Esophagus muscularis mucosa (tissue), 4 donors: ENCODE results near the gene NANP. TPM values are rescaled to one million over a fixed set of nuclear protein-coding genes. Genes with fewer than 3 reads are reported as not detected.
"Not testable (repeated sequence)": the region's sequence is repeated elsewhere in the genome, so short reads cannot be mapped to it uniquely, and the experiment has no call there.

Source experiments
- DNase-seq: peaks from one replicate; pipeline ENCODE4 v3.0.0-alpha.2; 2017; ENCODE audit errors: extremely low spot score
- H3K27ac ChIP-seq, 4 donors: fragments of 200-600 bp; sonication (generic); replicated peaks in 1 of 4; 1 replicate in 3 of 4; 2 replicates in 1 of 4; pipeline ENCODE4 v1.5.1; 2016 to 2019; ENCODE audit warnings: mild to moderate bottlenecking in 1 of 4
- H3K27me3 ChIP-seq, 4 donors: fragments of 200-600 bp; sonication (generic); one replicate each; pipeline versions ENCODE4 v1.5.1 to v1.6.0; 2016 to 2019
- H3K36me3 ChIP-seq, 4 donors: fragments of 200-600 bp; sonication (generic); one replicate each; pipeline ENCODE4 v1.5.1; 2016 to 2019
- H3K4me1 ChIP-seq, 4 donors: fragments of 200-600 bp; sonication (generic); one replicate each; pipeline ENCODE4 v1.5.1; 2016 to 2019
- H3K4me3 ChIP-seq, 4 donors: fragments of 200-600 bp; sonication (generic); 1 replicate in 2 of 4; 2 replicates in 2 of 4; pipeline ENCODE4 v1.5.1; 2016 to 2019; ENCODE audit warnings: mild to moderate bottlenecking in 4 of 4, moderate library complexity in 1 of 4
- H3K9me3 ChIP-seq, 4 donors: fragments of 200-600 bp; sonication (generic); 1 replicate in 3 of 4; 2 replicates in 1 of 4; pipeline ENCODE4 v1.5.1; 2016 to 2019
- CTCF ChIP-seq, 3 experiments: fragments of 200-600 bp in 2 of 3; fragments of 450-650 bp in 1 of 3; sonication (generic) in 2 of 3; IDR thresholded peaks; one replicate each; pipeline ENCODE4 v1.5.1; 2017 to 2019; ENCODE audit warnings: antibody characterized with exemption in 3 of 3, mild to moderate bottlenecking in 2 of 3, moderate library complexity in 1 of 3
- EP300 ChIP-seq: sonication (generic); formaldehyde crosslinking; IDR thresholded peaks from one replicate; pipeline ENCODE4 v1.6.1; 2017; ENCODE audit warnings: antibody characterized with exemption
- POLR2A ChIP-seq: fragments of 450-650 bp; IDR thresholded peaks from one replicate; pipeline ENCODE4 v1.6.1; 2017; ENCODE audit warnings: antibody characterized with exemption, moderate library complexity, mild to moderate bottlenecking, low read depth
- POLR2AphosphoS5 ChIP-seq, 2 donors: sonication (generic); formaldehyde crosslinking; IDR thresholded peaks; one replicate each; pipeline ENCODE4 v1.6.1; 2017; ENCODE audit warnings: antibody characterized with exemption in 2 of 2
- WGBS: methylation state at CpG from one replicate; pipeline ENCODE4 v1.1.5; 2018; 5-methylcytosine and 5-hydroxymethylcytosine counted together
- intact Hi-C: fragments of 100-400 bp; cut with DNase I; formaldehyde crosslinking; loops from one replicate; pipeline ENCODE4 v1.15.1; 2023
- total RNA-seq, 4 donors: library from RNA; depleted of rRNA; stranded (reverse); fragments of >200 nt; gene quantifications; one replicate each; pipeline versions ENCODE4 v1.1.0 to v1.2.1, GENCODE V29; 2016

The NANP gene
- total RNA-seq, 4 donors from 2014 or later = 2.1 to 6.0 (median 4.4) TPM

- Histone ChIP-seq H3K27me3 (no peaks in the 10 kb centered on the region), H3K27ac (no peak overlapping the region), H3K4me1 (no peaks in the 10 kb centered on the region), H3K9me3 (no peaks in the 10 kb centered on the region), H3K36me3 (no peaks in the 10 kb centered on the region), H3K4me3 (no peak overlapping the region)
- DNase-seq = no peak
- intact Hi-C loops = no loop called here
- WGBS = 76% methylated on average over 1 of the region's 1 CpG
- TF ChIP-seq POLR2AphosphoS5 (IDR thresholded peaks at IDR 0.05) (no peak), POLR2A (no peak), CTCF (IDR thresholded peaks at IDR 0.05) (no peak), EP300 (no peak)
Measured at GRCh38 chr20:25606094-25606695, 17.6 kb downstream of the NANP start.

GRCh38 chr20:25605148-25605547 lies 18.7 kb downstream of the NANP start:
- H3K36me3 ChIP-seq = no peaks in the 10 kb centered on the region
- intact Hi-C loops = no loop called here
- no peaks in the 10 kb centered on the region for H3K27me3 ChIP-seq
- no peaks in the 10 kb centered on the region for H3K9me3 ChIP-seq
- no peaks in the 10 kb centered on the region for H3K4me1 ChIP-seq
- TF ChIP-seq CTCF (IDR thresholded peaks at IDR 0.05) (no peak), EP300 (no peak), POLR2A (no peak), POLR2AphosphoS5 (IDR thresholded peaks at IDR 0.05) (no peak)
- whole genome bisulfite sequencing = 64% methylated on average over 7 of the region's 7 CpGs
- DNase-seq = no peak
- no peak overlapping the region for H3K4me3 ChIP-seq
- no peak overlapping the region for H3K27ac ChIP-seq

GRCh38 chr20:25604611-25605010 lies 19.2 kb downstream of the NANP start:
- Histone ChIP-seq H3K27ac (no peak overlapping the region), H3K4me3 (no peak overlapping the region), H3K9me3 (no peaks in the 10 kb centered on the region), H3K4me1 (no peaks in the 10 kb centered on the region), H3K27me3 (no peaks in the 10 kb centered on the region), H3K36me3 (no peaks in the 10 kb centered on the region)
- intact Hi-C loops = no loop called here
- 87% methylated on average over 7 of the region's 9 CpGs for WGBS
- DNase-seq = no peak
- no peak for TF ChIP-seq POLR2A
- no peak for TF ChIP-seq POLR2AphosphoS5 (IDR thresholded peaks at IDR 0.05)
- no peak for TF ChIP-seq CTCF (IDR thresholded peaks at IDR 0.05)
- TF ChIP-seq EP300 = no peak

GRCh38 chr20:25602914-25603309 lies 20.9 kb downstream of the NANP start:
- H3K27ac ChIP-seq, intact Hi-C loops, H3K9me3 ChIP-seq, H3K36me3 ChIP-seq, H3K27me3 ChIP-seq, H3K4me3 ChIP-seq, DNase-seq, H3K4me1 ChIP-seq: not testable (repeated sequence)
- no CpG with 5 or more reads among the region's 9 CpGs for WGBS

GRCh38 chr20:25602191-25602913 lies 21.5 kb downstream of the NANP start:
- H3K36me3 ChIP-seq, H3K4me3 ChIP-seq, H3K27ac ChIP-seq, DNase-seq, H3K4me1 ChIP-seq, H3K9me3 ChIP-seq, H3K27me3 ChIP-seq, intact Hi-C loops: not testable (repeated sequence)
- WGBS = 92% methylated on average over 9 of the region's 39 CpGs

GRCh38 chr20:25601659-25602058 lies 22.2 kb downstream of the NANP start:
- intact Hi-C loops = no loop called here
- no peaks in the 10 kb centered on the region for H3K4me1 ChIP-seq
- H3K27me3 ChIP-seq = no peaks in the 10 kb centered on the region
- no peak for DNase-seq
- 76% methylated on average over 2 of the region's 2 CpGs for WGBS
- H3K27ac ChIP-seq = no peak overlapping the region
- no peak overlapping the region for H3K4me3 ChIP-seq
- no peaks in the 10 kb centered on the region for H3K36me3 ChIP-seq
- TF ChIP-seq CTCF (IDR thresholded peaks at IDR 0.05) = no peak
- TF ChIP-seq POLR2A = no peak
- TF ChIP-seq EP300 = no peak
- no peak for TF ChIP-seq POLR2AphosphoS5 (IDR thresholded peaks at IDR 0.05)
- no peaks in the 10 kb centered on the region for H3K9me3 ChIP-seq
